ENCODE measurements around the gene PFKP. TPM values are rescaled to one million over a fixed set of nuclear protein-coding genes. Genes with fewer than 3 reads are reported as not detected.

PFKP gene
- total RNA-seq, 1 donor from 2014 or later, result 55.2 TPM

GRCh38 chr10:3034616-3035015 lies 32.7 kb upstream of the PFKP start:
- Histone ChIP-seq H3F3A (ENCODE audit: low read depth) (no peaks in the 10 kb centered on the region), H3K27ac (no peak overlapping the region), H4K20me1 (ENCODE audit: low read depth) (no peaks in the 10 kb centered on the region), H3K27me3 (no peaks in the 10 kb centered on the region), H3K36me3 (no peaks in the 10 kb centered on the region), H3K4me2 (no peak overlapping the region), H3K9ac (no peak overlapping the region), H3K4me1 (no peaks in the 10 kb centered on the region), H3K9me3 (ENCODE audit: low read depth) (no peaks in the 10 kb centered on the region), H3K4me3 (no peak overlapping the region), H2AFZ (replicated peaks) (no peak overlapping the region), H3K79me2 (ENCODE audit: low read depth) (no peaks in the 10 kb centered on the region)
- Mint-ChIP-seq H3K4me3 (no peak overlapping the region), H3K9me3 (peaks cover 17% of the 10 kb centered on the region), H3K36me3 (peaks cover 2% of the 10 kb centered on the region), H3K27ac (no peak overlapping the region), H3K4me1 (no peaks in the 10 kb centered on the region), H3K27me3 (ENCODE audit: insufficient read depth, low read depth) (peaks cover 6% of the 10 kb centered on the region)
- TF ChIP-seq EZH2phosphoT487 (IDR thresholded peaks at IDR 0.05), result no peak
- TF ChIP-seq CTCF (IDR thresholded peaks at IDR 0.05), result no peak
- no peak for TF ChIP-seq EZH2 (IDR thresholded peaks at IDR 0.05)
- DNase-seq (ENCODE audit: low spot score), result no peak

GRCh38 chr10:3036155-3037021 lies 31.0 kb upstream of the PFKP start:
- Histone ChIP-seq H3K4me2 (no peak overlapping the region), H3K27me3 (no peaks in the 10 kb centered on the region), H3K4me1 (no peaks in the 10 kb centered on the region), H4K20me1 (ENCODE audit: low read depth) (no peaks in the 10 kb centered on the region), H3K36me3 (no peaks in the 10 kb centered on the region), H3F3A (ENCODE audit: low read depth) (no peaks in the 10 kb centered on the region), H3K27ac (no peak overlapping the region), H3K4me3 (no peak overlapping the region), H3K9ac (no peak overlapping the region), H3K9me3 (ENCODE audit: low read depth) (no peaks in the 10 kb centered on the region), H2AFZ (replicated peaks) (no peak overlapping the region), H3K79me2 (ENCODE audit: low read depth) (no peaks in the 10 kb centered on the region)
- Mint-ChIP-seq H3K27me3 (ENCODE audit: insufficient read depth, low read depth) (peaks cover 14% of the 10 kb centered on the region), H3K27ac (no peak overlapping the region), H3K4me3 (no peak overlapping the region), H3K36me3 (peaks cover 2% of the 10 kb centered on the region), H3K4me1 (peaks cover 2% of the 10 kb centered on the region), H3K9me3 (peaks cover 20% of the 10 kb centered on the region)
- TF ChIP-seq EZH2phosphoT487 (IDR thresholded peaks at IDR 0.05) (no peak), CTCF (IDR thresholded peaks at IDR 0.05) (no peak), EZH2 (IDR thresholded peaks at IDR 0.05) (no peak)
- no peak for DNase-seq (ENCODE audit: low spot score)

- H3K27me3 ChIP-seq, result no peaks in the 10 kb centered on the region
- H3K79me2 ChIP-seq (ENCODE audit: low read depth), result no peaks in the 10 kb centered on the region
- no peak for TF ChIP-seq EZH2 (IDR thresholded peaks at IDR 0.05)
- TF ChIP-seq CTCF (IDR thresholded peaks at IDR 0.05), result no peak
- TF ChIP-seq EZH2phosphoT487 (IDR thresholded peaks at IDR 0.05), result no peak
- peaks cover 14% of the 10 kb centered on the region for H3K27me3 Mint-ChIP-seq (ENCODE audit: insufficient read depth, low read depth)
- no peak for DNase-seq (ENCODE audit: low spot score)
- no peak overlapping the region for H3K4me3 ChIP-seq
- peaks cover 3% of the 10 kb centered on the region for H3F3A ChIP-seq (ENCODE audit: low read depth)
- H3K4me1 Mint-ChIP-seq, result peaks cover 3% of the 10 kb centered on the region
- H3K27ac ChIP-seq, result no peak overlapping the region
- H3K9me3 Mint-ChIP-seq, result peaks cover 22% of the 10 kb centered on the region
- no peaks in the 10 kb centered on the region for H3K4me1 ChIP-seq
- no peak overlapping the region for H3K4me2 ChIP-seq
- no peaks in the 10 kb centered on the region for H4K20me1 ChIP-seq (ENCODE audit: low read depth)
- H3K27ac Mint-ChIP-seq, result no peak overlapping the region
- H2AFZ ChIP-seq (replicated peaks), result no peak overlapping the region
- H3K9me3 ChIP-seq (ENCODE audit: low read depth), result no peaks in the 10 kb centered on the region
- H3K36me3 Mint-ChIP-seq, result peaks cover 2% of the 10 kb centered on the region
- H3K36me3 ChIP-seq, result no peaks in the 10 kb centered on the region
- H3K4me3 Mint-ChIP-seq, result no peak overlapping the region
- H3K9ac ChIP-seq, result no peak overlapping the region
Observed at GRCh38 chr10:3037182-3037581, 30.2 kb upstream of the PFKP start.

Data from neural progenitor cell (in vitro differentiated cells).